OCI-LY3 (cell line): ENCODE data around the gene CYP2A7.
"Not testable (repeated sequence)": the region's sequence is repeated elsewhere in the genome, so short reads cannot be mapped to it uniquely, and the experiment has no call there.

Source experiments
- H2AFZ ChIP-seq: fragments of 200-600, 300-600 bp; shearing (Covaris generic); 2 replicates; pipeline ENCODE4 v1.6.0; 2014; ENCODE audit warnings: antibody characterized with exemption, low read depth, low read length
- H3K27ac ChIP-seq: fragments of 200-600, 300-600 bp; sonication (generic); 2 replicates; pipeline ENCODE4 v1.5.1; 2014; ENCODE audit warnings: mild to moderate bottlenecking, low read length, moderate library complexity, mixed read lengths
- H3K27me3 ChIP-seq: fragments of 200-600, 300-600 bp; sonication (generic); 2 replicates; pipeline ENCODE4 v1.6.1; 2014; ENCODE audit warnings: low read depth, low read length, mixed read lengths
- H3K36me3 ChIP-seq: fragments of 200-600, 300-600 bp; sonication (generic); replicated peaks from 2 replicates; pipeline ENCODE3; 2014; ENCODE audit warnings: low read depth, low read length, mixed read lengths
- H3K4me1 ChIP-seq: fragments of 300-600, 200-600 bp; sonication (generic); 2 replicates; pipeline ENCODE4 v1.6.1; 2014; ENCODE audit warnings: low read length, mixed read lengths
- H3K4me2 ChIP-seq: fragments of 200-600, 300-600 bp; sonication (generic); 2 replicates; pipeline ENCODE4 v1.6.1; 2014; ENCODE audit warnings: low read length, mixed read lengths
- H3K4me3 ChIP-seq: fragments of 300-600, 200-600 bp; sonication (generic); 2 replicates; pipeline ENCODE4 v1.5.1; 2014; ENCODE audit warnings: antibody characterized with exemption, mild to moderate bottlenecking, low read length, moderate library complexity
- H3K79me2 ChIP-seq: fragments of 300-600, 200-600 bp; shearing (Covaris generic); 2 replicates; pipeline ENCODE4 v1.6.1; 2014; ENCODE audit warnings: mild to moderate bottlenecking, low read length, mixed read lengths
- H3K9ac ChIP-seq: fragments of 300-600, 200-600 bp; shearing (Covaris generic); 2 replicates; pipeline ENCODE4 v1.6.0; 2014; ENCODE audit warnings: mild to moderate bottlenecking, low read length, moderate library complexity
- H3K9me3 ChIP-seq: fragments of 200-600, 300-600 bp; shearing (Covaris generic); 2 replicates; pipeline ENCODE4 v1.6.1; 2014; ENCODE audit warnings: low read length, mixed read lengths; ENCODE audit not compliant: insufficient read depth
- H4K20me1 ChIP-seq: fragments of 200-600, 300-600 bp; sonication (generic); 2 replicates; pipeline ENCODE4 v1.6.1; 2016; ENCODE audit warnings: low read length, mixed read lengths; ENCODE audit not compliant: insufficient read depth
- EZH2phosphoT487 ChIP-seq: fragments of 200-600 bp; shearing (Covaris generic); IDR thresholded peaks from 2 replicates; pipeline ENCODE4 v1.6.1; 2018; ENCODE audit warnings: antibody characterized with exemption, mixed run types, low read depth
- TF ChIP-seq, protein P1 (sequence below): fragments of 200-600, 300-600 bp; sonication (generic); IDR thresholded peaks from 2 replicates; pipeline ENCODE4 v1.5.1; 2014; ENCODE audit warnings: antibody characterized with exemption, low read length, low read depth

The CYP2A7 gene

DNA sequence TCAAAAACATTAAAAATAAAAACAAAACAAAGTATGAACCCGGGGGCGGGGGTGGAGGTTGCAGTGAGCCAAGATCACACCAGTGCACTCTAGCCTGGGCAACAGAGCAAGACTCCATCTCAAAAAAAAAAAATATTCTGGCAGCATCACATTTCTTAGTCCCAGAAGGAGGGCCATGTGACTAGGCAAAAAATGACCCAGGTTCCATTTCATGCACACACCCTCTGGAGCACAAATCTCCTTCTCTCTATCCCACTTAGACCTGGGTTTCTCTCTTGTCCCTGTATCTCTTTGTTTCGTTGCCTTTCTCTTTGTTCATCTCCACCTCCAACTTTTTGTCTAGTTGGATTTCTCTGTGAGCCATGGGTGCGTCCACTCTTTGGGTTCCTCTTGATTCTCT is 6.2 kb upstream of the CYP2A7 start:
- TF ChIP-seq, protein P1, sequence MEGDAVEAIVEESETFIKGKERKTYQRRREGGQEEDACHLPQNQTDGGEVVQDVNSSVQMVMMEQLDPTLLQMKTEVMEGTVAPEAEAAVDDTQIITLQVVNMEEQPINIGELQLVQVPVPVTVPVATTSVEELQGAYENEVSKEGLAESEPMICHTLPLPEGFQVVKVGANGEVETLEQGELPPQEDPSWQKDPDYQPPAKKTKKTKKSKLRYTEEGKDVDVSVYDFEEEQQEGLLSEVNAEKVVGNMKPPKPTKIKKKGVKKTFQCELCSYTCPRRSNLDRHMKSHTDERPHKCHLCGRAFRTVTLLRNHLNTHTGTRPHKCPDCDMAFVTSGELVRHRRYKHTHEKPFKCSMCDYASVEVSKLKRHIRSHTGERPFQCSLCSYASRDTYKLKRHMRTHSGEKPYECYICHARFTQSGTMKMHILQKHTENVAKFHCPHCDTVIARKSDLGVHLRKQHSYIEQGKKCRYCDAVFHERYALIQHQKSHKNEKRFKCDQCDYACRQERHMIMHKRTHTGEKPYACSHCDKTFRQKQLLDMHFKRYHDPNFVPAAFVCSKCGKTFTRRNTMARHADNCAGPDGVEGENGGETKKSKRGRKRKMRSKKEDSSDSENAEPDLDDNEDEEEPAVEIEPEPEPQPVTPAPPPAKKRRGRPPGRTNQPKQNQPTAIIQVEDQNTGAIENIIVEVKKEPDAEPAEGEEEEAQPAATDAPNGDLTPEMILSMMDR = no peak
- TF ChIP-seq EZH2phosphoT487 = no peak
- H3K79me2 ChIP-seq = no peaks in the 10 kb centered on the region
- H2AFZ ChIP-seq = no peak overlapping the region
- no peaks in the 10 kb centered on the region for H3K36me3 ChIP-seq
- no peaks in the 10 kb centered on the region for H3K4me1 ChIP-seq
- no peaks in the 10 kb centered on the region for H3K9me3 ChIP-seq
- no peak overlapping the region for H3K27ac ChIP-seq
- no peak overlapping the region for H3K4me2 ChIP-seq
- no peak overlapping the region for H3K9ac ChIP-seq
- H3K4me3 ChIP-seq = no peak overlapping the region
- peaks cover 16% of the 10 kb centered on the region for H3K27me3 ChIP-seq
- H4K20me1 ChIP-seq = no peaks in the 10 kb centered on the region

DNA sequence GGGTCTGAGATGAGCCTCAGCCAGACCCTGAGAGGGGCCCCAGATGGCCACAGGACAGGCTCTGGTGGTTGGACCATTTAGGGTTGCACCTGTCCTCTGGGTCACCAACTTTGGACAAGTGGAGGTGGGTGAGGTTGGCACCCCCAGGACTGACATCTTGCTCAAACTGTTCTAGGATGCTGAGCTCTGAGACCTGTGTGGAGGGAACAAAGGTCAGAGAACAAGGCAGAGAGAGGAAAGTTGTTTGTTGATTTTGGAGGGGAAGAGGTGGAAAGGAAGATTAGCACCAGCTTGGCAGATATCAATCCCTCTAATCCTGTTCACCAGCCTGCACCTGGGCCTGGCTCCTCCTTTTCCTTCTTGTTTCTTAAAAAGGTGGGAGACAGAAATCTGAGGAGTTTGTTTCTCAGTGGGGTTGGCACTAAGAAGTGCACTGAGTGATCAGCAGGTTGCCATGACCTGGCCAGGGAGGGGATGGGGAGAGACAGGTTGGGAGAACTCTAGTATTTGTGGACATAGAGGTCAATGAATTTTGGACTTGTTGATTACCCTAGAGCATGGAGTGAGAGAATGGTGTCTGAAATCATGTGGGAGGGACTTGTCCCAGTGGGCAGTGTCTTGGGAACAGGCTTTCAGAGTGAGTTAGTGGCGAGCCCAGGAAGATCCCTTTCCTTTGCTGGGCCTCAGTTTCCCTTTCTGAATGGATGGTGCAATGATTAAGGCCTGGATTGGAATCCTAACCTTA is 2.3 kb upstream of the CYP2A7 start:
- not testable (repeated sequence) for H4K20me1 ChIP-seq

DNA sequence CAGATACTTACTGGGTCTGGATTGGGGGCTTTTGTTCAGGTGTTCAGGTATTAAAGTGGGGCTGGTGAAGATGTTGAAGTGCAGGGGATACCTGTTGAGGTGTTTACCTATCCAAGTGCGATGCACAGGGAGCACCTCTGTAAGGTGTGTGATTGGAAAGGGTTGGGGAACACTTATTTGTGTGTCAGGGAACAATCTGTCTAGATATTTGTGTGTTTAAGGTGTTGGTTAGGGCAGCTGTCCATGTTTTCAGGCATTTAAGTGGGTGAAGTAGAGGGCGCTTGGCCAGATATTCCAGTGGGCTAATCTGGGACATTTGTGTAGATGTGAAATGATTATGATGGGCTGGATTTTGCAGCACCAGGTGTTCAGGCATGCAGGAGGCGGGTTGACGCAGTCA is 2.7 kb downstream of the CYP2A7 start:
- H3K27me3 ChIP-seq, H3K9ac ChIP-seq, H3K4me3 ChIP-seq, H3K9me3 ChIP-seq, H2AFZ ChIP-seq, H3K27ac ChIP-seq, H3K36me3 ChIP-seq, H3K79me2 ChIP-seq, H3K4me1 ChIP-seq, H3K4me2 ChIP-seq, H4K20me1 ChIP-seq: not testable (repeated sequence)

More for the DNA sequence above, 2.3 kb upstream of the CYP2A7 start:
- not testable (repeated sequence) for H2AFZ ChIP-seq, H3K36me3 ChIP-seq, H3K4me2 ChIP-seq, H3K4me1 ChIP-seq, H3K27ac ChIP-seq, H3K9ac ChIP-seq, H3K4me3 ChIP-seq, H3K9me3 ChIP-seq, H3K27me3 ChIP-seq, H3K79me2 ChIP-seq

DNA sequence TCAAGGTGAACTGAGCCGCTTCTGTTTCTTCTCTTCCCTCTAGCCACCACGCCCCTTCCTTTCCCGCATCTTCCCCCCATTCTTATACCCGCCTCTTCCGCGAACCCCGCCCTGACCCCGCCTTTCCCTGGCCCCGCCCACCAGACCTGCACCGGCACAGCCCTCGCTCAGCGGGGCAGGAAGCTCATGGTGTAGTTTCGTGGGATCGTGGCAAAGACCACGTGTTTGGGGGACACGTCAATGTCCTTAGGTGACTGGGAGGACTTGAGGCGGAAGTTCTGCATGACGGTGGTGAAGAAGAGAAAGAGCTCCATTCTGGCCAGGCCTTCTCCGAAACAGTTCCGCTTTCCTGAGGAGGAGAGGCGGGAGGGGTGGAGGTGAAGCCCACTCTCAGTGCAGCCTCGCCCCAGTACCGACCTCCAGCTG is 6.5 kb downstream of the CYP2A7 start:
- not testable (repeated sequence) for H3K27me3 ChIP-seq, H3K9ac ChIP-seq, H4K20me1 ChIP-seq, H3K79me2 ChIP-seq, H3K9me3 ChIP-seq, H3K4me1 ChIP-seq, H2AFZ ChIP-seq, H3K27ac ChIP-seq, H3K36me3 ChIP-seq
- H3K4me3 ChIP-seq = peak overlapping the region; percentile 28; the same call in 1 of the 2 replicates
- H3K4me2 ChIP-seq = peak overlapping the region; percentile 28; the same call in 1 of the 2 replicates

DNA sequence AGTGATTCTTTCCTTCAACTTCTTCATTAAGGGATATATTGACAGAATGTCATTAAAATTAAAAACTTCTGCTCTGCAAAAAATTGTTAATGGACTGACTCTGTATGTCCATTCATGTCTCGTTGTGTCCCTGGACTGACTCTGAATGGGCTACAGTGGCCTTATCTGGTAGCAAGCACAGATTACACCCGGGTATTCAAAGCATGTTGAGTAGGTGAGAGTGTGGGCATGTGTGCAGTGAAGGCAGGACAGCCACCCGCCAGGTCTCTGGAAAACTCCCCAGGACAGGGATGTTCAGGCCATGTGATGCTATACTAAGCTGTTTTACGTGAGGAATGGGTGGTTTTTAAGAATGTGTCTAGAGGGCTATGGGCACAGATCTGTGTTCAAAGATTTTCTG is 7.2 kb downstream of the CYP2A7 start:
- H3K36me3 ChIP-seq, H4K20me1 ChIP-seq, H3K27me3 ChIP-seq, H3K4me1 ChIP-seq, H2AFZ ChIP-seq, H3K27ac ChIP-seq, H3K9ac ChIP-seq, H3K9me3 ChIP-seq, H3K79me2 ChIP-seq: not testable (repeated sequence)
- Histone ChIP-seq H3K4me3 (0 out of 2 replicates have a peak overlapping the region, but pooled peaks have one; percentile 28), H3K4me2 (peak overlapping the region; percentile 28; the same call in 1 of the 2 replicates)

DNA sequence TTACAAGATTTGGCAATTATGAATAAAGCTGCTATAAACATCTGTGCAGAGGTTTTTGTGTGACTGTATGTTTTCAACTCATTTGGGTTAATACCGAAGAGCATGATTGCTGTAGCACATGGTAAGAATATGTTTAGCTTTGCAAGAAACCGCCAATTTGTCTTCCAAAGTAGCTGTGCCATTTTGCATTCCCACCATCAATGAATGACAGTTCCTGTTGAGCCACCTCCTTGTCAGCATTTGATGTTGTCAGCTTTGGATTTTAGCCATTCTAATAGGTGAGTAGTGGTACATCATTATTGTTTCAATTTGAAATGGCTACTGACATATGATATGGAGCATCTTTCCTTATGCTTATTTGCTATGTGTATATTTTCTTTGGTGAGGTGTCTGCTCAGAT is 8.2 kb downstream of the CYP2A7 start:
- not testable (repeated sequence) for H3K27ac ChIP-seq, H3K9ac ChIP-seq, H3K4me2 ChIP-seq, H4K20me1 ChIP-seq, H3K79me2 ChIP-seq, H3K27me3 ChIP-seq, H3K9me3 ChIP-seq, H2AFZ ChIP-seq, H3K36me3 ChIP-seq, H3K4me1 ChIP-seq, H3K4me3 ChIP-seq
